GM12801 (cell line): ENCODE data around the gene LAMTOR5.

Experiments
- TF ChIP-seq, protein P1 (sequence below): IDR thresholded peaks from one replicate; pipeline ENCODE4 v1.5.1; 2011; ENCODE audit warnings: control low read depth; ENCODE audit not compliant: insufficient read length; ENCODE audit errors: extremely low read depth

Gene LAMTOR5

DNA sequence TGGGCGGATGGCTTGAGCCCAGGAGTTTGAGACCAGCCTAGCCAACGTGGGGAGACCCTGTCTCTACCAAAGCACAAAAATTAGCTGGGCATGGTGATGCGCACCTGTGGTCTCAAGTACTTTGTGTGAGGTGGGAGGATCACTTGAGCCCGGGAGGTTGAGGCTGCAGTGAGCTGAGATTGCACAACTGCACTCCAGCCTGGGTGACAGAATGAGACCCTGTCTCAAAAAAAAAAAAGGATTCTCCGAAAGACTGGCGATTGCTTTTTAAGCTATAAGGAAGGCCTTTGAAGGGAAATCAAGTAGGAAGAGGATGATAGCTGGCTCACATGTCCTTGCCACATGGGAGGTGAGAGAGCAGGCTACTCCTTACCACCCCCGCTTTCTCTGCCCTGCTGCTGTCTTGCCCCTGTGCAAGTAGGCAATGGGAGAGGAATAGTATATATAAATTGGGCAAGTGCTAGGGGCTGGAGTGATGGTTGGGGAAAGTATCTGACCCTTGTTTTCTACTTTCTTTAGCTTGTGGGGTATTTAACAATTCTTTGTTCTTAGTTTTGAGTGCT, 3.8 kb upstream of the LAMTOR5 start:
- TF ChIP-seq, protein P1, sequence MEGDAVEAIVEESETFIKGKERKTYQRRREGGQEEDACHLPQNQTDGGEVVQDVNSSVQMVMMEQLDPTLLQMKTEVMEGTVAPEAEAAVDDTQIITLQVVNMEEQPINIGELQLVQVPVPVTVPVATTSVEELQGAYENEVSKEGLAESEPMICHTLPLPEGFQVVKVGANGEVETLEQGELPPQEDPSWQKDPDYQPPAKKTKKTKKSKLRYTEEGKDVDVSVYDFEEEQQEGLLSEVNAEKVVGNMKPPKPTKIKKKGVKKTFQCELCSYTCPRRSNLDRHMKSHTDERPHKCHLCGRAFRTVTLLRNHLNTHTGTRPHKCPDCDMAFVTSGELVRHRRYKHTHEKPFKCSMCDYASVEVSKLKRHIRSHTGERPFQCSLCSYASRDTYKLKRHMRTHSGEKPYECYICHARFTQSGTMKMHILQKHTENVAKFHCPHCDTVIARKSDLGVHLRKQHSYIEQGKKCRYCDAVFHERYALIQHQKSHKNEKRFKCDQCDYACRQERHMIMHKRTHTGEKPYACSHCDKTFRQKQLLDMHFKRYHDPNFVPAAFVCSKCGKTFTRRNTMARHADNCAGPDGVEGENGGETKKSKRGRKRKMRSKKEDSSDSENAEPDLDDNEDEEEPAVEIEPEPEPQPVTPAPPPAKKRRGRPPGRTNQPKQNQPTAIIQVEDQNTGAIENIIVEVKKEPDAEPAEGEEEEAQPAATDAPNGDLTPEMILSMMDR = no peak

- TF ChIP-seq, protein P1 = no peak
Measured at GRCh38 chr1:110409316-110409715, 1.8 kb upstream of the LAMTOR5 start.

DNA sequence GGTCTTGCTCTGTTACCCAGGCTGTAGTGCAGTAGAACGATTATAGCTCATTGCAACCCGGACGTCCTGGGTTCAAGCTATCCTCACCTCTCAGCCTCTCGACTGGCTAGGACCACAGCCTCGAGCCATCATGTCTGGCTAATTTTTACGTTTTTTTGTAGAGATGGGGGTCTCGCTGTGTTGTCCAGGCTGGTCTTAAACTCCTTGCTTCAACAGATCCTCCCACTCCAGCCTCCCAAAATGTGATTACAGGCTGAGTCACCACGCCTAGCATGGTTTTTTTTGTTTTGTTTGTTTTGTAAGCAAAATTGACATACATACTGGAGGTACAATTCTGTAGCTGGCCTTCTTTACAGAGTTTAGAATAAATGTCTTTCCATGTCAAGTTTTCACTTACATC, 994 bp upstream of the LAMTOR5 start:
- TF ChIP-seq, protein P1 = no peak

- TF ChIP-seq, protein P1 = no peak
Measured at GRCh38 chr1:110404401-110404800, 3.1 kb downstream of the LAMTOR5 start.

- TF ChIP-seq, protein P1 = no peak
Measured at GRCh38 chr1:110403805-110404204, 3.7 kb downstream of the LAMTOR5 start.

DNA sequence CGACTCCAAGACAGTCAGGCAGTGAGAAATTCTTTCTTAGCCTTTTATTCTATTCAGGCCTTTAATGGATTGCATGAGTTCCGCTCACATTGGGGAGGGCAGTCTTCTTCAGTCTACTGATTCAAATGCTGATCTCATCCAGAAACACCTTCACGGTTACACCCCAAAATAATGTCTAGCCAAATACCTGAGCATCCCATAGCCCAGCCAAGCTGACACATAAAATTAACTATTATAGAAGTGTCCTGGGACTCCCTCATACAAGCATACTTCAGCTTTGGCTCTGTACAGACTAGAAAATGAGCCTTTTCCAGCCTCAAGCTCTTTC, 13.0 kb downstream of the LAMTOR5 start:
- TF ChIP-seq, protein P1 = no peak

GRCh38 chr1:110393691-110394492, 13.6 kb downstream of the LAMTOR5 start:
- TF ChIP-seq, protein P1 = no peak
